GM12878 (cell line): ENCODE results near the gene ELANE. TPM values are rescaled to one million over a fixed set of nuclear protein-coding genes. Genes with fewer than 3 reads are reported as not detected.

Source experiments
- ATAC-seq: fragments of 200-7000 bp; cut with Tn5 transposase; 3 replicates; pipeline ENCODE4 v1.9.1; 2020; ENCODE audit warnings: mild to moderate bottlenecking, moderate library complexity
- BruUV-seq: library from RNA; stranded (reverse); fragments of 400-500 nt; replicated peaks from 2 replicates; lab custom pipeline; 2021; lab: Mats Ljungman, UMichigan
- CTCF ChIA-PET: fragments of 300-600 bp; sonication (Branson Sonifier 250); formaldehyde crosslinking; extraction: SDS; loops from one replicate; lab custom pipeline; 2021; ENCODE audit warnings: inconsistent platforms; lab: Yijun Ruan, JAX
- POLR2A ChIA-PET: fragments of 350-600 bp; formaldehyde crosslinking; extraction: SDS; loops from one replicate; lab custom pipeline; 2021; ENCODE audit warnings: inconsistent platforms; lab: Charles Lee
- RAD21 ChIA-PET: fragments of 300-600 bp; sonication (Branson Sonifier 250); formaldehyde crosslinking; loops from one replicate; lab custom pipeline; 2023; ENCODE audit warnings: antibody characterized with exemption; ENCODE audit not compliant: unreplicated experiment; lab: Charles Lee
- SMC1A ChIA-PET: fragments of 300-600 bp; sonication (Branson Sonifier 250); formaldehyde crosslinking; loops from one replicate; lab custom pipeline; 2023; ENCODE audit not compliant: unreplicated experiment, uncharacterized antibody; lab: Charles Lee
- DNase-seq: peaks from one replicate; pipeline ENCODE4 v3.0.0-alpha.2; 2011; ENCODE audit warnings: low read depth, low spot score
- FAIRE-seq: peaks from 3 replicates; lab custom pipeline; 2011; peaks lifted over from hg19 to GRCh38; lab: Jason Lieb, UNC
- H2AFZ ChIP-seq: 2 replicates; pipeline ENCODE4 v1.6.0; 2011; ENCODE audit warnings: low read depth, low read length, control low read depth; ENCODE audit not compliant: control insufficient read depth
- H3K27ac ChIP-seq: 2 replicates; pipeline ENCODE4 v1.5.1; 2011; ENCODE audit warnings: control low read depth; ENCODE audit not compliant: control insufficient read depth, insufficient read depth
- H3K27me3 ChIP-seq, 2 experiments: replicated peaks in 1 of 2; 2 replicates each; pipeline versions ENCODE4 v1.6.0 to v1.6.1; 2011; ENCODE audit warnings: low read length in 1 of 2; ENCODE audit not compliant: control insufficient read depth in 2 of 2, insufficient read depth in 2 of 2
- H3K36me3 ChIP-seq, 2 experiments: 2 replicates each; pipeline ENCODE4 v1.5.1; 2011; ENCODE audit warnings: low read length in 1 of 2; ENCODE audit not compliant: control insufficient read depth in 2 of 2, insufficient read depth in 2 of 2
- H3K4me1 ChIP-seq: 2 replicates; pipeline ENCODE4 v1.6.1; 2011; ENCODE audit warnings: mild to moderate bottlenecking, low read length, moderate library complexity, mixed read lengths; ENCODE audit not compliant: control insufficient read depth, insufficient read depth
- H3K4me2 ChIP-seq: 2 replicates; pipeline ENCODE4 v1.6.0; 2011; ENCODE audit warnings: control low read depth; ENCODE audit not compliant: control insufficient read depth, insufficient read depth
- H3K4me3 ChIP-seq: fragments of 200-600 bp; sonication (generic); 2 replicates; pipeline ENCODE4 v1.5.1; 2016
- H3K79me2 ChIP-seq: 2 replicates; pipeline ENCODE4 v1.6.0; 2011; ENCODE audit warnings: low read length; ENCODE audit not compliant: control insufficient read depth, insufficient read depth
- H3K9ac ChIP-seq: 2 replicates; pipeline ENCODE4 v1.8.0; 2011; ENCODE audit warnings: low read length, control low read depth, mixed read lengths; ENCODE audit not compliant: control insufficient read depth, insufficient read depth
- H3K9me3 ChIP-seq: replicated peaks from 3 replicates; pipeline ENCODE4 v1.5.1; 2011; ENCODE audit warnings: mild to moderate bottlenecking, low read length; ENCODE audit not compliant: control insufficient read depth, insufficient read depth
- H4K20me1 ChIP-seq: 2 replicates; pipeline ENCODE4 v1.6.0; 2011; ENCODE audit not compliant: control insufficient read depth, insufficient read depth
- ASH2L ChIP-seq: fragments of 300-600, 200-600 bp; sonication (generic); IDR thresholded peaks from 2 replicates; pipeline ENCODE4 v1.6.1; 2017; ENCODE audit warnings: low read depth, mild to moderate bottlenecking, borderline replicate concordance
- CREB1 ChIP-seq: IDR thresholded peaks from 2 replicates; pipeline ENCODE4 v1.6.1; 2012; ENCODE audit warnings: low read depth, mild to moderate bottlenecking, inconsistent platforms
- ELK1 ChIP-seq: IDR thresholded peaks from 2 replicates; pipeline ENCODE4 v1.6.1; 2012; ENCODE audit warnings: low read depth, low read length, improper control_type of control experiment
- JUND ChIP-seq: IDR thresholded peaks from 2 replicates; pipeline ENCODE4 v1.6.1; 2012; ENCODE audit warnings: low read depth, mild to moderate bottlenecking, low read length, improper control_type of control experiment, moderate library complexity
- MTA3 ChIP-seq: IDR thresholded peaks from 2 replicates; pipeline ENCODE4 v1.6.1; 2012; ENCODE audit warnings: low read length, inconsistent platforms, borderline replicate concordance
- POU2F2 ChIP-seq: IDR thresholded peaks from 3 replicates; pipeline ENCODE4 v1.6.1; 2011; ENCODE audit warnings: low read depth, mild to moderate bottlenecking, low read length, borderline replicate concordance
- RAD51 ChIP-seq: fragments of 450-650 bp; IDR thresholded peaks from 2 replicates; pipeline ENCODE4 v1.6.1; 2016; ENCODE audit warnings: moderate library complexity, mild to moderate bottlenecking, inconsistent platforms
- RCOR1 ChIP-seq: conservative IDR thresholded peaks from 2 replicates; pipeline ENCODE4 v1.6.1; 2012; ENCODE audit warnings: low read depth, low read length, improper control_type of control experiment
- SUZ12 ChIP-seq: fragments of 200-600 bp; sonication (generic); IDR thresholded peaks from one replicate; pipeline ENCODE4 v1.6.1; 2018; ENCODE audit warnings: antibody characterized with exemption, mild to moderate bottlenecking; ENCODE audit not compliant: unreplicated experiment
- USF2 ChIP-seq: IDR thresholded peaks from 2 replicates; pipeline ENCODE4 v1.6.1; 2011; ENCODE audit warnings: low read depth, low read length, improper control_type of control experiment, borderline replicate concordance
- YY1 ChIP-seq: IDR thresholded peaks from 2 replicates; pipeline ENCODE4 v1.6.1; 2011; ENCODE audit warnings: low read depth, mild to moderate bottlenecking, low read length
- WGBS: methylation state at CpG from one replicate; pipeline ENCODE4 v1.1.6; 2016; ENCODE audit warnings: low lambda C conversion rate; ENCODE audit not compliant: insufficient replicate concordance, insufficient coverage; ENCODE audit errors: missing lambda C conversion rate; 5-methylcytosine and 5-hydroxymethylcytosine counted together
- in situ Hi-C: fragments of 300-500 bp; cut with MboI; formaldehyde crosslinking; loops from 9 replicates; pipeline ENCODE4 v1.14.3; 2018; ENCODE audit warnings: mixed read lengths
- intact Hi-C: fragments of 100-400 bp; cut with micrococcal nuclease; formaldehyde crosslinking; loops from one replicate; pipeline ENCODE4 v1.14.2; 2022; ENCODE audit not compliant: unreplicated experiment
- polyA plus RNA-seq, 11 experiments: library from polyadenylated mRNA; depleted of rRNA in 4 of 11; unstranded in 6 of 11; stranded (reverse) in 5 of 11; fragments of >200 nt; fragmentation: Nextera tagmentation in 4 of 11; fragmentation: Illumina TruSeq in 1 of 11; extraction: Ambion mirVana in 4 of 11; extraction: Trizol in 1 of 11; gene quantifications; 1 replicate in 1 of 11; 2 replicates in 10 of 11; pipeline versions ENCODE4 v1.2.1 to v1.2.3, GENCODE V29; 2011 to 2016; ENCODE audit warnings: inconsistent platforms in 2 of 11, missing spikeins in 2 of 11, low read depth in 1 of 11
- total RNA-seq, 4 experiments: library from RNA; depleted of rRNA in 3 of 4; stranded (reverse); fragments of >200 nt in 3 of 4; fragmentation: Illumina TruSeq in 1 of 4; extraction: Trizol in 1 of 4; gene quantifications; 2 replicates each; pipeline versions ENCODE4 v1.2.1 to v1.2.3, GENCODE V29; 2013 to 2021
- TF ChIP-seq, protein P1 (sequence below), 3 experiments: IDR thresholded peaks in 2 of 3; conservative IDR thresholded peaks in 1 of 3; 2 replicates each; pipeline ENCODE4 v1.5.1; 2011; ENCODE audit warnings: low read depth in 3 of 3, low read length in 3 of 3, mild to moderate bottlenecking in 3 of 3, control low read depth in 2 of 3, moderate library complexity in 2 of 3, inconsistent platforms in 1 of 3, mixed read lengths in 1 of 3; ENCODE audit not compliant: control insufficient read depth in 2 of 3, insufficient read depth in 1 of 3; ENCODE audit errors: extremely low read depth in 1 of 3

The ELANE gene
- total and polyA plus RNA-seq, 10 of the 15 experiments (the other 5 are each of a cell fraction or from before 2014, with no cell fraction given) = not detected

DNA sequence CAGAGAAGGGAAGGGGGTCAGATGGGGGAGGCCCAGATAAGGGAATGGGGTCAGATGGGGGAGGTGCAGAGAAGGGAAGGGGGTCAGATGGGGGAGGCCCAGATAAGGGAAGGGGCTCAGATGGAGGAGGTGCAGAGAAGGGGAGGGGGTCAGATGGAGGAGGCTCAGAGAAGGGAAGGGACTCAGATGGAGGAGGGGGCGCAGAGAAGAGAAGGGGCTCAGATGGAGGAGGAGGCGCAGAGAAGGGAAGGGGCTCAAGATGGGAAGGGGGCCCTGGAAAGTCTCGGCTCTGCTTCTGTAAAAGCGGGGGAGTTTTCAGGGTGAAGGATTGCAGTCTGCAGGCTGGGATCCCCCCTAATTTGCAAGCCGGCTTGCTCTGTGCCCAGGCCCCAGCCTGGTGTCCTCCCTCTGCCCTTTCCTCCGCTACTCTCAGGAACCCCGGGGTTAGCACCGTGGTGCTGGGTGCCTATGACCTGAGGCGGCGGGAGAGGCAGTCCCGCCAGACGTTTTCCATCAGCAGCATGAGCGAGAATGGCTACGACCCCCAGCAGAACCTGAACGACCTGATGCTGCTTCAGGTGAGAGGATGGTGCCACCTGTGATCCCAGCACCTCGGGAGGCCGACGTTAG, 22.9 kb upstream of the ELANE start:
- POLR2A ChIA-PET = no interaction called here
- no peak overlapping the region for H3K9ac ChIP-seq
- FAIRE-seq (no peak), DNase-seq (no peak), ATAC-seq (no peak)
- no peak overlapping the region for H3K27ac ChIP-seq
- H2AFZ ChIP-seq = no peak overlapping the region
- H3K79me2 ChIP-seq = no peaks in the 10 kb centered on the region
- H3K4me3 ChIP-seq = no peak overlapping the region
- H3K36me3 ChIP-seq = no peaks in the 10 kb centered on the region
- CTCF ChIA-PET = no interaction called here
- BruUV-seq = no TSS peak
- SMC1A ChIA-PET = no interaction called here
- H3K9me3 ChIP-seq = no peaks in the 10 kb centered on the region
- H3K4me2 ChIP-seq = no peak overlapping the region
- TF ChIP-seq RCOR1 (no peak), POU2F2 (0 out of 3 replicates have a peak, but pooled peaks have one; percentile 40)
- no peaks in the 10 kb centered on the region for H3K4me1 ChIP-seq
- intact Hi-C loops = no loop called here
- RAD21 ChIA-PET = no interaction called here
- no peaks in the 10 kb centered on the region for H4K20me1 ChIP-seq
- 27% methylated on average over 16 of the region's 18 CpGs for WGBS
- in situ Hi-C loops = no loop called here
- H3K27me3 ChIP-seq = no peaks in the 10 kb centered on the region

DNA sequence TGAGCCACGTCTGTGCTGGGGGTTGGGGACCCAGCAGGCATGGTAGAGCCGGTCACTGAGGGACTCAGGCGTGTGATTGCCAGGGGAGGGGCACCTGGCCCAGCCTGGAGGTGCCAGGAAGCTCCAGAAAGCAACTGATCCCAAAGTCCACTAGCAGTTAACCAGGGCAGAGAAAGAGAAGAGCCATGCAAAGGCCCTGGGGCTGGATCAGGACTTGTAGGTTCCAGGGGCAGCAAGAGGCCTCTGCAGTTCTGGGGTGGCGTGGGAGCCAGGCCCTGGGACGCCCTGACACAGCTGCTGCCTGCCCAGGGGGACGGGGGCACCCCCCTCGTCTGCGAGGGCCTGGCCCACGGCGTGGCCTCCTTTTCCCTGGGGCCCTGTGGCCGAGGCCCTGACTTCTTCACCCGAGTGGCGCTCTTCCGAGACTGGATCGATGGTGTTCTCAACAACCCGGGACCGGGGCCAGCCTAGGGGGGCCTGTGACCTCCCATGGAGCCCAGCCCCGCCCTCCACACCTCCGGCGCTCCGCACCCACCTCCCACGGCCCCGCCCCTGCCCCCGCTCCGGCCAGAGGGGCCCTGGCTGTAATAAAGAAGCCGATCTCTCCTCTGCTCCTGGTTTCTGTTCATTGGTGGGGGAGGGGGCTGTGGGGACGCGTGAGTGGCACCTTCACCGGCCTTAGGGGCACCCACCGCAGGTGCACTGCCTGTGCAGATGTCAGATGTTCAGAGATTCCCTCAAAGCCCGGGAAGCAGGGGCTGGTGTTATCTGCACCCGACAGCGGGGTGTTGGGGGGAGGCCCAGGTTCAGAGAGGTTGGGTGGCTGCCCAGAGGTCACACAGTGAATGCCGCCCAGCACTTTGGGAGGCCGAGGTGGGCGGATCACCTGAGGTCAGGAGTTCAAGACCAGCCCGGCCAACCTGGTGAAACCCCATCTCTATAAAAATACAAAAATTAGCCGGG, 20.4 kb upstream of the ELANE start:
- Histone ChIP-seq H3K4me1 (no peaks in the 10 kb centered on the region), H3K9me3 (no peaks in the 10 kb centered on the region), H3K79me2 (no peaks in the 10 kb centered on the region), H3K4me3 (no peak overlapping the region), H3K27me3 (no peaks in the 10 kb centered on the region), H2AFZ (no peak overlapping the region), H3K9ac (no peak overlapping the region), H4K20me1 (no peaks in the 10 kb centered on the region), H3K36me3 (no peaks in the 10 kb centered on the region), H3K4me2 (no peak overlapping the region), H3K27ac (no peak overlapping the region)
- ChIA-PET POLR2A (no interaction called here), SMC1A (no interaction called here), RAD21 (no interaction called here), CTCF (no interaction called here)
- no peak for DNase-seq
- in situ Hi-C loops = no loop called here
- BruUV-seq = no TSS peak
- intact Hi-C loops = no loop called here
- no peak for FAIRE-seq
- ATAC-seq = no peak
- 51% methylated on average over 21 of the region's 38 CpGs for WGBS
- TF ChIP-seq SUZ12 = no peak
- TF ChIP-seq JUND = no peak
- TF ChIP-seq CREB1 = no peak
- TF ChIP-seq, protein P1, sequence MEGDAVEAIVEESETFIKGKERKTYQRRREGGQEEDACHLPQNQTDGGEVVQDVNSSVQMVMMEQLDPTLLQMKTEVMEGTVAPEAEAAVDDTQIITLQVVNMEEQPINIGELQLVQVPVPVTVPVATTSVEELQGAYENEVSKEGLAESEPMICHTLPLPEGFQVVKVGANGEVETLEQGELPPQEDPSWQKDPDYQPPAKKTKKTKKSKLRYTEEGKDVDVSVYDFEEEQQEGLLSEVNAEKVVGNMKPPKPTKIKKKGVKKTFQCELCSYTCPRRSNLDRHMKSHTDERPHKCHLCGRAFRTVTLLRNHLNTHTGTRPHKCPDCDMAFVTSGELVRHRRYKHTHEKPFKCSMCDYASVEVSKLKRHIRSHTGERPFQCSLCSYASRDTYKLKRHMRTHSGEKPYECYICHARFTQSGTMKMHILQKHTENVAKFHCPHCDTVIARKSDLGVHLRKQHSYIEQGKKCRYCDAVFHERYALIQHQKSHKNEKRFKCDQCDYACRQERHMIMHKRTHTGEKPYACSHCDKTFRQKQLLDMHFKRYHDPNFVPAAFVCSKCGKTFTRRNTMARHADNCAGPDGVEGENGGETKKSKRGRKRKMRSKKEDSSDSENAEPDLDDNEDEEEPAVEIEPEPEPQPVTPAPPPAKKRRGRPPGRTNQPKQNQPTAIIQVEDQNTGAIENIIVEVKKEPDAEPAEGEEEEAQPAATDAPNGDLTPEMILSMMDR (IDR thresholded peaks at IDR 0.05 in 2 of 3, conservative IDR thresholded peaks at IDR 0.05 in 1 of 3; ENCODE audit: control insufficient read depth in 2 of 3, extremely low read depth in 1 of 3, insufficient read depth in 1 of 3, low read depth in 3 of 3, low read length in 3 of 3) = no peak
- no peak for TF ChIP-seq RAD51
- TF ChIP-seq YY1 = no peak
- TF ChIP-seq ASH2L = no peak
- TF ChIP-seq USF2 = no peak
- TF ChIP-seq ELK1 = no peak
- TF ChIP-seq MTA3 = no peak
